SK-N-SH treated with all-trans-retinoic acid at 6 μM for 48 hours (cell line): Measurements from ENCODE around the gene TLX2.

Source experiments
- ATAC-seq: fragments of 200-7000 bp; cut with Tn5 transposase; 3 replicates; pipeline ENCODE4 v1.9.1; 2020; ENCODE audit warnings: mild to moderate bottlenecking, moderate library complexity
- ARNTL ChIP-seq: fragments of 450-650 bp; formaldehyde crosslinking; IDR thresholded peaks from 2 replicates; pipeline ENCODE4 v1.5.0; 2020; ENCODE audit warnings: low read depth, mild to moderate bottlenecking, moderate library complexity, borderline replicate concordance
- BACH2 ChIP-seq: fragments of 250-450 bp; sonication (Bioruptor Pico); IDR thresholded peaks from 2 replicates; pipeline ENCODE4 v1.9.0; 2021; ENCODE audit warnings: mild to moderate bottlenecking, borderline replicate concordance
- ESRRG ChIP-seq: fragments of 250-450 bp; sonication (Bioruptor Pico); IDR thresholded peaks from 2 replicates; pipeline ENCODE4 v1.6.1; 2021; ENCODE audit warnings: mild to moderate bottlenecking
- ISL1 ChIP-seq: fragments of 250-450 bp; sonication (Bioruptor Pico); IDR thresholded peaks from 2 replicates; pipeline ENCODE4 v2.1.2; 2022; ENCODE audit warnings: mild to moderate bottlenecking, moderate library complexity
- OSR1 ChIP-seq: fragments of 250-450 bp; sonication (Bioruptor Pico); IDR thresholded peaks from 2 replicates; pipeline ENCODE4 v1.8.0; 2022; ENCODE audit warnings: moderate library complexity, mild to moderate bottlenecking, inconsistent platforms
- POU6F1 ChIP-seq: fragments of 250-450 bp; sonication (Bioruptor Pico); IDR thresholded peaks from 2 replicates; pipeline ENCODE4 v1.8.0; 2021; ENCODE audit warnings: low read depth, mild to moderate bottlenecking, moderate library complexity, borderline replicate concordance
- RARB ChIP-seq: fragments of 250-450 bp; sonication (Bioruptor Pico); IDR thresholded peaks from 2 replicates; pipeline ENCODE4 v1.8.0; 2021; ENCODE audit warnings: mild to moderate bottlenecking, moderate library complexity
- TCF4 ChIP-seq: fragments of 250-450 bp; sonication (Bioruptor Pico); IDR thresholded peaks from 2 replicates; pipeline ENCODE4 v1.8.0; 2021; ENCODE audit warnings: mild to moderate bottlenecking, moderate library complexity, borderline replicate concordance
- TSHZ2 ChIP-seq: fragments of 250-450 bp; sonication (Bioruptor Pico); IDR thresholded peaks from 2 replicates; pipeline ENCODE4 v1.5.0; 2020; ENCODE audit warnings: mild to moderate bottlenecking, moderate library complexity
- ZC3H10 ChIP-seq: fragments of 250-450 bp; sonication (Bioruptor Pico); IDR thresholded peaks from 2 replicates; pipeline ENCODE4 v1.5.1; 2021; ENCODE audit warnings: mild to moderate bottlenecking, moderate library complexity
- ZFP3 ChIP-seq: fragments of 250-450 bp; sonication (Bioruptor Pico); IDR thresholded peaks from 2 replicates; pipeline ENCODE4 v1.5.0; 2020; ENCODE audit warnings: mild to moderate bottlenecking, moderate library complexity
- ZFP30 ChIP-seq: fragments of 450-650 bp; formaldehyde crosslinking; IDR thresholded peaks from 2 replicates; pipeline ENCODE4 v1.5.0; 2022; ENCODE audit warnings: mild to moderate bottlenecking, moderate library complexity
- ZNF565 ChIP-seq: fragments of 450-650 bp; formaldehyde crosslinking; conservative IDR thresholded peaks from 2 replicates; pipeline ENCODE4 v1.5.0; 2020; ENCODE audit warnings: low read depth, mild to moderate bottlenecking, moderate library complexity
- ZNF70 ChIP-seq: fragments of 450-650 bp; formaldehyde crosslinking; IDR thresholded peaks from 2 replicates; pipeline ENCODE4 v1.5.0; 2020; ENCODE audit warnings: mild to moderate bottlenecking, moderate library complexity
- TF ChIP-seq, protein P1 (sequence below): fragments of 250-450 bp; sonication (Bioruptor Pico); IDR thresholded peaks from 2 replicates; pipeline ENCODE4 v1.5.1; 2020; ENCODE audit warnings: low read depth, mild to moderate bottlenecking, moderate library complexity
- TF ChIP-seq, protein P2 (sequence below): fragments of 250-450 bp; sonication (Bioruptor Pico); IDR thresholded peaks from 2 replicates; pipeline ENCODE4 v1.8.0; 2020; ENCODE audit warnings: mild to moderate bottlenecking, moderate library complexity, borderline replicate concordance

Gene TLX2

DNA sequence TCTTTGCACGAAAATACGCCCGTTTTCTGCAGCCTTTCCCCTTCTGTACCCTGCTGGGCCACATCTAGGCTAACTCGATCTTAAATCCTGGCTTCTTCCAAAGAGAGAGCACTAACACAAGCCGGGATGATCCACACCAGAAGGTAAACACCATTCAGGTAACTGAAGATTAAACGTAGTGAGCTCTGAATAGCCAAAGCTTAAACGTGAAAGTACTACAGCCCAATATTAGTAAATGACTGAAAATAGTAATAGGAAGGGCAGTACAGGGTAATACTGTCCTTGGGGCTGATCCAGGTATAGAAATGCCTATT, 41.3 kb upstream of the TLX2 start (continued):
- no peak for TF ChIP-seq TSHZ2 (CRISPR knock-in tag)
- TF ChIP-seq, protein P1, sequence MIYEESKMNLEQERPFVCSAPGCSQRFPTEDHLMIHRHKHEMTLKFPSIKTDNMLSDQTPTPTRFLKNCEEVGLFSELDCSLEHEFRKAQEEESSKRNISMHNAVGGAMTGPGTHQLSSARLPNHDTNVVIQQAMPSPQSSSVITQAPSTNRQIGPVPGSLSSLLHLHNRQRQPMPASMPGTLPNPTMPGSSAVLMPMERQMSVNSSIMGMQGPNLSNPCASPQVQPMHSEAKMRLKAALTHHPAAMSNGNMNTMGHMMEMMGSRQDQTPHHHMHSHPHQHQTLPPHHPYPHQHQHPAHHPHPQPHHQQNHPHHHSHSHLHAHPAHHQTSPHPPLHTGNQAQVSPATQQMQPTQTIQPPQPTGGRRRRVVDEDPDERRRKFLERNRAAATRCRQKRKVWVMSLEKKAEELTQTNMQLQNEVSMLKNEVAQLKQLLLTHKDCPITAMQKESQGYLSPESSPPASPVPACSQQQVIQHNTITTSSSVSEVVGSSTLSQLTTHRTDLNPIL (CRISPR knock-in tag) = no peak

DNA sequence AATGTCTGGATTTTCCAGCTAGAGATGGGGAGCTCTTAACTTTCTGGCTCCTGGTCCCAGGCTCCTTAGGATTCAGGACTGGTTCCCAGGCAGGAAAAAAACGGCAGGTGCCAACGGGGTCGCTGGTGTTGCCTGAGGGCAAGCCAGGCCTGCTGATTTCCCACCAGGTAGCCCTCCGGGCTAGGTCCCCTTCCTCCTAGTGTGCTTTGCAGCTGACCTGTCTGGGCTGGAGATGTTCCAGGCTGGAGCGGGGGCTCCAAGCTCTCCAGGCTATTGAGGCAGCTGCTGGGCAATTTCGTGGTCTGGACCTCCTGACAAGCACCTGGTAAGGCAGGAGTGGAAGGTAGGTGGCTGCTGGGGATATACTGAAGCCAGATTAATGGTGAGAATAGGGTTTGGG, 39.8 kb upstream of the TLX2 start:
- ATAC-seq = no peak
- TF ChIP-seq RARB (no peak), ESRRG (CRISPR knock-in tag) (no peak), ZFP3 (CRISPR knock-in tag) (no peak), POU6F1 (no peak), ISL1 (CRISPR knock-in tag) (no peak)
- TF ChIP-seq, protein P2, sequence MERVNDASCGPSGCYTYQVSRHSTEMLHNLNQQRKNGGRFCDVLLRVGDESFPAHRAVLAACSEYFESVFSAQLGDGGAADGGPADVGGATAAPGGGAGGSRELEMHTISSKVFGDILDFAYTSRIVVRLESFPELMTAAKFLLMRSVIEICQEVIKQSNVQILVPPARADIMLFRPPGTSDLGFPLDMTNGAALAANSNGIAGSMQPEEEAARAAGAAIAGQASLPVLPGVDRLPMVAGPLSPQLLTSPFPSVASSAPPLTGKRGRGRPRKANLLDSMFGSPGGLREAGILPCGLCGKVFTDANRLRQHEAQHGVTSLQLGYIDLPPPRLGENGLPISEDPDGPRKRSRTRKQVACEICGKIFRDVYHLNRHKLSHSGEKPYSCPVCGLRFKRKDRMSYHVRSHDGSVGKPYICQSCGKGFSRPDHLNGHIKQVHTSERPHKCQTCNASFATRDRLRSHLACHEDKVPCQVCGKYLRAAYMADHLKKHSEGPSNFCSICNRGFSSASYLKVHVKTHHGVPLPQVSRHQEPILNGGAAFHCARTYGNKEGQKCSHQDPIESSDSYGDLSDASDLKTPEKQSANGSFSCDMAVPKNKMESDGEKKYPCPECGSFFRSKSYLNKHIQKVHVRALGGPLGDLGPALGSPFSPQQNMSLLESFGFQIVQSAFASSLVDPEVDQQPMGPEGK (CRISPR knock-in tag) = no peak

GRCh38 chr2:74474899-74475298, 39.4 kb upstream of the TLX2 start:
- no peak for TF ChIP-seq TCF4
- TF ChIP-seq ARNTL = no peak
- TF ChIP-seq ZNF565 = no peak
- TF ChIP-seq TSHZ2 (CRISPR knock-in tag) = no peak
- TF ChIP-seq ZC3H10 (CRISPR knock-in tag) = no peak
- TF ChIP-seq, protein P2 (CRISPR knock-in tag) = no peak
- no peak for ATAC-seq

DNA sequence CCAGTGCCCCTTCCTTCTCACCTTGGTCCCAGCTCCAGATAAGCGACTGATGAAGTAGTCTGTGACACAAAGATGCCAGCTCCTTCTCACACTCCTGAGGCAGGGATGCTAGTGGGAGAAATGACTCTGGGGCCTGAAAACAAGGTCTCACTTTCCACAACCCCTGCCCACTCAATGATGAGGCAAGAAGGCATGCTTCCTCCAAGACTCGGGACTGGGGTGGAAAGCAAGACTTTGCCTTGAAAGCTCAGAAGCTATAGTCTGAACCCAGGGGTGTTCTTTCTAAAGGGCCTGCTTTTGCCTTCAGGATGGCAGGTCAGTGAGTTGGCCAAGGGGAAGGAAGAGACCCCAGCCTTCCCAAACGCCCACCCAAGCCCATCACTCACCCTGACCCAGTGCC, 32.8 kb upstream of the TLX2 start:
- TF ChIP-seq ZFP30 (CRISPR knock-in tag) = no peak
- no peak for TF ChIP-seq POU6F1
- no peak for TF ChIP-seq ZNF70 (CRISPR knock-in tag)
- no peak for TF ChIP-seq ARNTL
- no peak for TF ChIP-seq ISL1 (CRISPR knock-in tag)
- TF ChIP-seq BACH2 (CRISPR knock-in tag) = no peak
- no peak for TF ChIP-seq TCF4
- no peak for TF ChIP-seq OSR1
- TF ChIP-seq, all 23 proteins: peak for 0
- no peak for ATAC-seq
